Activated T-cell treated with anti-CD3 and anti-CD28 coated beads for 24 hours (primary cell): Measurements from ENCODE around the gene PGM5.
"Not testable (repeated sequence)": the region's sequence is repeated elsewhere in the genome, so short reads cannot be mapped to it uniquely, and the experiment has no call there.

Source experiments
- DNase-seq: peaks from one replicate; pipeline ENCODE4 v3.0.0-alpha.2; 2020; ENCODE audit warnings: low read depth

The PGM5 gene

GRCh38 chr9:68356380-68357118, at the start of gene PGM5:
Gene PGM5, plus strand, starts transcription at chr9:68356611. Its CDS starts 517 bp downstream, at chr9:68357128.
- DNase-seq = not testable (repeated sequence)

DNA sequence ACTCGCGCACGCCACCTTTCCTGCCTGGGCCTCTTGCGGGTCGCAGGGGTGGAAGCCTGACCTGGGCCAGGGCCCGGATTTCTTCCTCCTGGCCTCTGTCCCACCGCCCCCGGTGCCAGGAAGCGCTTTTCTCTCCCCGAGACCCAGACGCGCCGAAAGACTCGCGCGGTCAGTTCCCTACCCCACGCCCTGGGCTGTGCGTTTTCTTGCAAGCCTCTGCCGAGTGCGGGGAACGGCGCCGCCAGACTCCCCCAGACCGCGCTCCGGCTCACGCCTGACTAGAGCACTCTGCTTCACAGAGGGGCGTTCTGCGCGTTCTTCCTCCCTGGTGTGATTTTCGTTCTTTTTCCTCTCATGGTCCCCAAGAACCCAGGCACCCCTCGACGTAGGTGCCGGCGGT, 49.3 kb upstream of the PGM5 start:
- not testable (repeated sequence) for DNase-seq

DNA sequence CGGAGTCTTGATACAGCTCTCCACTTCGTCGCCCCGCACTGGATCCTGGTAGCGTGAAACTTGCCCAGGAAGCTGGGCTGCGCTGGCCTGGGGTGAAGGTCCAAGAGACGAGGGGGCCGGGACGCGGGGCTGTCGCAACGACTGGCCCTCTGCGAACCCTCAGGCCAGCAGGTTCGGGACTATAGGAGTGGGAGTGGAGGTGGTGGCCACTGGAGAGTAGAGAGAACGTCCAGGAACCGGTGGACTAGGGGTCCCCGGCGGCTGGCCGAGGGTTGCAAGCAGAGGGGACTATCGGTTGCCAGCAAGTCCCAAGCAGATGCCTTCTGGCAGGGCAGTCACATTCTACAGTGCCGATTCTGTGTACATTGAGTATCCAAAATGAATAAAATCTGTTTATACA, 48.8 kb upstream of the PGM5 start:
- not testable (repeated sequence) for DNase-seq

- DNase-seq = not testable (repeated sequence)
Observed at GRCh38 chr9:68311208-68311607, 45.2 kb upstream of the PGM5 start.

DNA sequence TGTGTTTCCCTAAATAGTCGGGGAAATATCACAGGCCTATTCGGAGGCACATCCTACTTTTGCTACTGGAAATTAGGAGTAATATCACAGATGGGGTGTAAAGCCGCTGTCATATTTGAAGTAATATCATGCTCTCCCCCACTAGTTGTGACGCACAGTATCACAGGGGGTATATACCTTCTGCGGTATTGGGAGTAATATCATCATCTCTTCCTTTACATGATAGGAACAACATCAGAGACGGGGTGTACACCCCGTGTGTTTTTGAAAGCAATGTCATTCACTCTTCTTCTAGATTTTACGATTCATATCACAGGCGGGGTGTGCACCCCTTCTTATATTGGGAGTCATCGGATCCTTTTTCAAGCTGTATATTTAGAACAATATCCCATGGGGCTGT, 38.2 kb upstream of the PGM5 start:
- not testable (repeated sequence) for DNase-seq

GRCh38 chr9:68323749-68324148, 32.7 kb upstream of the PGM5 start:
- not testable (repeated sequence) for DNase-seq

- DNase-seq = not testable (repeated sequence)
Observed at GRCh38 chr9:68324518-68324917, 31.9 kb upstream of the PGM5 start.

GRCh38 chr9:68329106-68329505, 27.3 kb upstream of the PGM5 start:
- DNase-seq = not testable (repeated sequence)

GRCh38 chr9:68330531-68331173, 25.8 kb upstream of the PGM5 start:
- not testable (repeated sequence) for DNase-seq

DNA sequence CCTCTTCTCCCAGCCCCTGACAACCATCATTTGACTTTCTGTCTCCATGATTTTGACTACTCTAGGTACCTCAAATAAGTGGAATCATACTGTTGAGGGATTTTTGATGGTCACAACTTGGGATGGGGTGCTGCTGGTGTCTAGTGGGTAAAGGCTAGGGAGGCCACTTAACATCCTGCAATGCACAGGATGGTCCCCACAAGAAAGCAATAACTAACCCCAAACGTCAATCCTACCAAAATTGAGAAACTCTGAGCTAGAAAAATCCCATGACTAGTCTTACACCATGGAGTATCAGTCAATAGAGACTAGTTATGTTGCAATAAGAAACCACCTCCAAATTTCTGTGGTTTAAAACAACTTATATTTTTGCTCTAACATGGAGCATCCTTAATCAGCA, 24.3 kb upstream of the PGM5 start:
- DNase-seq = not testable (repeated sequence)

- not testable (repeated sequence) for DNase-seq
Observed at GRCh38 chr9:68335935-68336334, 20.5 kb upstream of the PGM5 start.

- not testable (repeated sequence) for DNase-seq
Observed at GRCh38 chr9:68336639-68337339, 19.6 kb upstream of the PGM5 start.

DNA sequence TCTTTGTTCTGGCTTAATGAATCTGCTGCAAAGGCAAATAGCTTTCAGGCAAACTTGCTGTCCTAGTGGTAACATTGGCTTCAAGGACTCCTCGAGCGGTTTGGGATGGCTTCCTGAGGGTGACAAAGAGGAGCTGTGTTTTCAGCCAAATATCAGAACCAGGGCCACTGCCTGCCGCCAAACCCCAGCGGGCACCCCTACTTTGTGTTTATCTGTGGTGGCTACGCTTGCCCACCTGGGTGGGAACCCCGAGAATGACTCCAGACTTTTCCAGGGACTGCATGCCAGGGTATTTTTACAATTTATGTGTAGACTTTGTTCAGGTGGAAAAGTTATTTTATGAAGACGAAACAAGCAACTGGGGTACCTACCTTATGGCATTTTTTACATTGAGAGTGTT, 18.4 kb upstream of the PGM5 start:
- DNase-seq = not testable (repeated sequence)

DNA sequence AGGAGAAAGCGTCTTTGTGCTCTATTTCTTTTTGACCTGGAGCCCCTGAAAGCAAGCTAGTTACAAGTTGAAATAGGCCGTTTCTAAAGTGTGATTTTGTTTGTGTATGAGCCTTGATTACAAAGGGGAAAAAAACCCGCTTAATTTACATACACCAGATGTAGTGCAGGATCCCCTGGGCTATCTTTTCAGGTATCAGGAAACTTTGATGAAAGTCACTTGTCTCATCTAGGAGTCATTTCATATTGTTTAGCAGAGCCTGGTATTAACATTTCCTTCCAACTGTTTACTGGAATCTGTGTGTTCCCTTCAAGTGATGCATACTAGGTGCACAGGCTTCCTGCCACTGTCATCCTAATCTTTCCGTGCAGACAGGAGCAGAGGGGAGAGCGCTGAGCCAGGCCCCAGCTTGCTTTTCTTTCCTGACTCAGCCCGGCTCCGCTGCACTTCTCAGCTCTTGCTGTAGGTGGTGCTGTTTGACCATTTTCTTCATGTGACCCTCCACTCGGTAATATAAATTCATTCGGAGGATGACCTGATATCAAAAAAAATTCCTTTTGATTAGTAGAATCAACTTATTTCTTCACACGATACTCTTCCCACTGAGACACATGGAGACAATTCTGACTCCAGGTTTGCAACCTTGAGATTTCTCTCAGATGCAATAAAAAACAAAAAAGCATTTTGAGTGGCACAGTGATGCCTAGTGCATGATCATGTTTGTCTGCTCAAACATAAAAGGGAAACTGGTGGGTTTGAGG, 14.0 kb upstream of the PGM5 start:
- DNase-seq = not testable (repeated sequence)

DNA sequence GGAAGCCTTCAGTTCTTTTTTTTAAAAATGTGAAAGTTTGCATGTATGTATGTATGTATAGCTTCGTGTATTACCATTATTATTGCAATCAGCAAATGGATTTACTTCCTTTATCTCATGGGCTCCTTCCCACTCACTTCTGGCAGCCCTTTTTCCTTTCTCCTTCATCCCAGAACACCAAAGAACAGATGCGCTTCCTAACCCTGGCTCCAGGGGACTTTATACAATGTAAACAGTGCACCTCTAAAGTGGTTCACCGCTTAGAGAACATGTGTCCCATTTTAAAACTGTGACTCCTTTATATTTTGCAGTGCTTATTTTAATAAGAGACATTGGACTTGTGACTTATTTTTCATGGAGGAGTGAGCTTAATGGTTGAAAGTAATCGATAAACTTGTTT, 13.2 kb upstream of the PGM5 start:
- DNase-seq = not testable (repeated sequence)

DNA sequence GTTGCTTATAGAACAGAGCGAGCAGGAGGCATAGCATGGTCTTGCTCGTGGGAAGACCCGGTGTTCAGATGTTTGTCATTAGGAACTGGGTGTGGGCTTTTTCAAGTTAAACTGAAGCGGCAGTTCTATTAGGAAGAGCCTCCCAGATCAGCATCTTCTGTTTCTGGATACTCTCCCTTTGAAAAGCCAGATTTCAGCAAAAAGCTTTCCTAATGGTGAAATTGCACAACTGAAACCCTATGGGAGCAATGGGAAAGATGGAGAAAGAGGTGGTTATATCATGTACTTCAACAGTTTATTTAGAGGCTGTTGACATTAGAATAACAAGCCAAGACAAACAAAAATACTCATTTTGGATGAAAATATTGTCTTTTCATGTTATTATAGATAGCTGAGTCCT, 12.4 kb upstream of the PGM5 start:
- DNase-seq = not testable (repeated sequence)

GRCh38 chr9:68351689-68352088, 4.7 kb upstream of the PGM5 start:
- DNase-seq = not testable (repeated sequence)

- not testable (repeated sequence) for DNase-seq
Observed at GRCh38 chr9:68355993-68356379, 425 bp upstream of the PGM5 start.

DNA sequence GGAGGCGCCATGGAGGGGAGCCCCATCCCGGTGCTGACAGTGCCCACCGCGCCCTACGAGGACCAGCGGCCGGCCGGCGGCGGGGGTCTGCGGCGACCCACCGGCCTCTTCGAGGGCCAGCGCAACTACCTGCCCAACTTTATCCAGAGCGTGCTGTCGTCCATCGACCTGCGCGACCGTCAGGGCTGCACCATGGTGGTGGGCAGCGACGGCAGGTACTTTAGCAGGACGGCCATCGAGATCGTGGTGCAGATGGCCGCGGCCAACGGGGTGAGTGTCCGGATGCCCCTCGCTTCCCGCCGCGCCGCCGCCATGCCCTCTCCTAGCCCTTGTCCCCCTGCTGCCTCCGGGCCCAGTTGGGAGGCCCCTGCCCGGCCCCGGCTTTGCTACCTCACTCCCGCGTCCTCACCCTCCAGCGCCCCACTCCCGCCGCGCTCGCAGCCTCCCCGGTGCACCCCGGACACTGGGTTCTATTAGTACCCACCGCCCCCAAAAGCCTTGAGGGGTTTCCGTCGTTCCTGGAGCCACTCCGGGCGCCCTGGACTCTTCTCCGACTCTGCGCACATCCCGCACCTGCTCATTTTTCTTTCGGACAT, 806 bp downstream of the PGM5 start:
- DNase-seq = not testable (repeated sequence)

- not testable (repeated sequence) for DNase-seq
Observed at GRCh38 chr9:68366933-68367547, 10.6 kb downstream of the PGM5 start.

GRCh38 chr9:68375789-68376188, 19.4 kb downstream of the PGM5 start:
- not testable (repeated sequence) for DNase-seq
